ENCODE measurements around the gene PNPLA6.
A peak's percentile ranks its signal among the peaks of the same experiment; 100 is the strongest.
"Not testable (repeated sequence)": the region's sequence is repeated elsewhere in the genome, so short reads cannot be mapped to it uniquely, and the experiment has no call there.

The PNPLA6 gene

GRCh38 chr19:7534531-7535046 lies 928 bp upstream of the PNPLA6 start:
- DNase-seq = peak; percentile 27

- DNase-seq = no peak
These were observed 630 bp downstream of the PNPLA6 start for GRCh38 chr19:7535998-7536695.

DNA sequence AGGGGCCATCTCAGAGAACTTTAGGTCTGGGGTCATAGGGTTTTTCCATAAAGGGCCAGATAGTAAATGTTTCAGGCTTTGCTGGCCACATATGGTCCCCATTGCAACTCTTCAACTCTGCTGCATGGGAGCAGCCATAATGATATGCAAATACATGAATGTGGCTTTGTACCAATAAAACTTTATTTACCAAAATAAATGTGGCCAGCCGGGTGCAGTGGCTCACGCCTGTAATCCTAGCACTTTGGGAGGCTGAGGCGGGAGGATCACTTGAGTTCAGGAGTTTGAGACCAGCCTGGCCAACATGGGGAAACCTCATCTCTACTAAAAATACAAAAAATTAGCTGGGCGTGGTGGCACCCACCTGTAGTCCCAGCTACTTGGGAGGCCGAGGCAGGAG lies 3.5 kb downstream of the PNPLA6 start:
- not testable (repeated sequence) for DNase-seq

DNA sequence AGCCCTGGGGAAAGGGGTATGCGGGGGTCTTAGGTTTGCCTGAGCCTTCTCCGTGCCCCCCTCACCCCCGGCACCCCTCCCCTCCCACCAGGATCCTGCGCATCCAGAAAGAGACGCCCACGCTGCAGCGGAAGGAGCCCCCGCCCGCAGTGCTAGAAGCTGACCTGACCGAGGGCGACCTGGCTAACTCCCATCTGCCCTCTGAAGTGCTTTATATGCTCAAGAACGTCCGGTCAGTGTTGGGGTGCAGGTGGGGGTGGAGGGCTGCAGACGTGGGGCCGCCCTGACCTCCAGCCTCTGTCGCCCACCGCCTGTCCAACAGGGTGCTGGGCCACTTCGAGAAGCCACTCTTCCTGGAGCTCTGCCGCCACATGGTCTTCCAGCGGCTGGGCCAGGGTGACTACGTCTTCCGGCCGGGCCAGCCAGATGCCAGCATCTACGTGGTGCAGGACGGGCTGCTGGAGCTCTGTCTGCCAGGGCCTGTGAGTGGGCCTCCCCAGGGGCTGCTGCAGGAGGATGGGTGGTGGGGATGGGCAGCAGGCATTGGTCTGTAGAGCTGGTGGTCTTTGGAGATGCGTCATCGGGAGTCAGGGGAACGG lies 4.4 kb downstream of the PNPLA6 start:
- DNase-seq = no peak

GRCh38 chr19:7540761-7541474 lies 5.4 kb downstream of the PNPLA6 start:
- no peak for DNase-seq

- DNase-seq = no peak
These were observed 5.9 kb downstream of the PNPLA6 start for GRCh38 chr19:7541475-7541824.

- DNase-seq = no peak
These were observed 6.4 kb downstream of the PNPLA6 start for GRCh38 chr19:7541828-7542443.

DNA sequence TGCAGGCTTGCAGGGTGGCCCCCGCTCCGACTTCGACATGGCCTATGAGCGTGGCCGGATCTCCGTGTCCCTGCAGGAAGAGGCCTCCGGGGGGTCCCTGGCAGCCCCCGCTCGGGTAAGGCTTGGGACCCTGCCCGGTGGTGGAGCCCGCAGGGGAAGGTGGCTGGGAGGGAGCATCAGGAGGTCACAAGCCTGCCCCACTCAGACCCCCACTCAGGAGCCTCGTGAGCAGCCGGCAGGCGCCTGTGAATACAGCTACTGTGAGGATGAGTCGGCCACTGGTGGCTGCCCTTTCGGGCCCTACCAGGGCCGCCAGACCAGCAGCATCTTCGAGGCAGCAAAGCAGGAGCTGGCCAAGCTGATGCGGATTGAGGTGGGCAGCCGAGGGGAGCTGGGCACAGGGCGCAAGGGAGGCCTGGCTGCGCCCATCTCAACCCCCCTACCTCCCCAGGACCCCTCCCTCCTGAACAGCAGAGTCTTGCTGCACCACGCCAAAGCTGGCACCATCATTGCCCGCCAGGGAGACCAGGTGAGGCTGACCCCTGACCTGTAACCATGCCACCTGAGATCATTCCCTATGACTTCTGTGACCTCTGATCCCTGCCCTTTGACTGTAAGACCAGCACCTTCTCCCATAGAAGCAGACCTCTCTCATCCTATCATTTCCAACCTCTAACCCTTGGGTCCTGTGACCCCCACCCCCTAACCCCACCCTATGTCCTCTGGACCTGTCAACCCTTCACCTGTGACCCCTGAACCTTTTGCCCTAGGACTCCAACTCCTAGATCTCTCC lies 7.2 kb downstream of the PNPLA6 start:
- no peak for DNase-seq

- DNase-seq = no peak
These were observed 9.1 kb downstream of the PNPLA6 start for GRCh38 chr19:7544626-7545025.

- no peak for DNase-seq
These were observed 9.8 kb downstream of the PNPLA6 start for GRCh38 chr19:7545300-7545699.

- DNase-seq = no peak
These were observed 10.4 kb downstream of the PNPLA6 start for GRCh38 chr19:7545904-7546303.

DNA sequence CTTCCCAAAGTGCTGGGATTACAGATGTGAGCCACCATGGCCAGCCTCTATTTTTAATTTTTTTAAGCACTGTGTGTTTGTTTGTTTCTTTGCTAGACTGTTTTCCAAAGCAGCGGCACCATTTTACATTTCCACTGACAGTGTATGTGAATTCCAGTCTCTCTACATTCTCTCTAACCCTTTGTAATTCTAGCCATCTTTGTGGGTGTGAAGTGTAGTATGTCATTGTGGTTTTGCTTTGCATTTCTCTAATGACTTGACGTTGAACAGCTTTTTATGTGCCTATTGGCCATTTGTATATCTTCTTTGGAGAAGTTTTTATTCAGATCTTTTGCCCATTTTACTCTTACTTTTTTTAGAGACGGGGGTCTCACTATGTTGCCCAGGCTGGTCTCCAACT lies 11.6 kb downstream of the PNPLA6 start:
- DNase-seq = no peak

GRCh38 chr19:7549429-7550148 lies 14.1 kb downstream of the PNPLA6 start:
- DNase-seq = no peak

DNA sequence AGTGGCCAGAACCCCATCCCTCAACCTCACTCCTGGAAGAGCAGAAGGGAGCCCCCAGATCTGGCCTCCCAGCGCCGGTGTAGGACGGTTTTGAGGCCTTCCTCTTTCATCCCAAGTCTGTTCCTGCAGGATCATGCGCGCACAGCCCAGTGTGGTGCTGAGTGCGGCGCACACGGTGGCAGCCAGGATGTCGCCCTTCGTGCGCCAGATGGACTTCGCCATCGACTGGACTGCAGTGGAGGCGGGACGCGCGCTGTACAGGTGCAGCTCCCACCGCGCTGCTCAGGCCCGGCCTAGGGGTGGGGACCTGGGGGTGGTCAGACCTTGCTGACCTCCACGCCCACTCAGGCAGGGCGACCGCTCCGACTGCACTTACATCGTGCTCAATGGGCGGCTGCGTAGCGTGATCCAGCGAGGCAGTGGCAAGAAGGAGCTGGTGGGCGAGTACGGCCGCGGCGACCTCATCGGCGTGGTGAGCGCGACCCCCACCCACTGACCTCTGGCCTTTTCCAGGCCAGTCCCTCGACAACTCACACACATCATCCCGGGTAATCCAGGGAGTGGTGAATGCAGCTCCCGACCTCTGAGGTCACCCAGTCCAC lies 14.8 kb downstream of the PNPLA6 start:
- DNase-seq = no peak

DNA sequence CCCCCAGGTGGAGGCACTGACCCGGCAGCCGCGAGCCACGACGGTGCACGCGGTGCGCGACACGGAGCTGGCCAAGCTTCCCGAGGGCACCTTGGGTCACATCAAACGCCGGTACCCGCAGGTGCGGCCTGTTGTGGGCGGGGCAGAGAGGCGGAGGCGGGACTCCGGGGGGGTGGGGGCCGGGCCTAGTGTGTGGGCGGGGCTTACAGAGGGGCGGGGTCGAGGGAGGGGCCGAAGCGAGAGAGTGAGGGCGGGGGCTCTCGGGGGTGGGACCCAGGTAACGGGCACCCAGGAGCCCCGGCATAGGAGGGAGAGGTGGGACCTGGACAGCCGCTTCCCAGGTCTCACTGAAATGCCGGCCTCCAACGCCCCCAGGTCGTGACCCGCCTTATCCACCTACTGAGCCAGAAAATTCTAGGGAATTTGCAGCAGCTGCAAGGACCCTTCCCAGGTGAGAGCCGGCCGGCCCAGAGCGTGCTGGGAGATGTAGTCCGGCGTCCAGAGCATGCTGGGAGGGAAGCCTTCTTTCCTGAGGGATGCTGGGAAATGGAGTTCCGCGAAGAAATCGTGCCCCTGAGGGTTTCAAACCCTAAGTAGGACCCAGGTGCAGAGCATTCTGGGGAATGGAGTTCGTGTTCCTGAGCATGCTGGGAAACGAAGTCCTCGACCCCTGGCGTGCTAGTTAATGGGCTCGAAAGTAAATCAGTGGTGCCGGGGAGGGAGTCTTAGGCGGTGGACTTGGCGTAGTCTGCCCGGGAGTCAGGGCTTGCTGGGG lies 15.7 kb downstream of the PNPLA6 start:
- DNase-seq = no peak

DNA sequence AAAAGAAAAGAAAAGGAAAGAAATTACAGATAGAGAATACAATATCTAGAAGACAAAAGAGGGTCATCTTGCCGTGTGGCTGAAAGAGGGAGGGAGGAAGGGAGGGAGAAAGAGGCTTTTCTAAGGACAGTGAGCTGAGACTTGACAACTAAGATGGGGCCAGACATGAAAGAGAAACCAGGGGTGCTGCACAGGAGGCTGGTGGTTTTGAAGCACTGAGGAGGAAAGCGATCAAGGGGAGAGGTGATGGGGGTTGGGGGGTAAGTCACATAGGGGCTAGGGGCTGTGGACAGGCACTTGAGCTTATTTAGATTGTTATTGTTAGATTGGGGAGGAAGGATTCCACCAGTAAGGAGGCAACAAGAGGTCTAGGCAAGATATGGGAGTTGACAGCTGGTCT lies 17.3 kb downstream of the PNPLA6 start:
- no peak for DNase-seq

DNA sequence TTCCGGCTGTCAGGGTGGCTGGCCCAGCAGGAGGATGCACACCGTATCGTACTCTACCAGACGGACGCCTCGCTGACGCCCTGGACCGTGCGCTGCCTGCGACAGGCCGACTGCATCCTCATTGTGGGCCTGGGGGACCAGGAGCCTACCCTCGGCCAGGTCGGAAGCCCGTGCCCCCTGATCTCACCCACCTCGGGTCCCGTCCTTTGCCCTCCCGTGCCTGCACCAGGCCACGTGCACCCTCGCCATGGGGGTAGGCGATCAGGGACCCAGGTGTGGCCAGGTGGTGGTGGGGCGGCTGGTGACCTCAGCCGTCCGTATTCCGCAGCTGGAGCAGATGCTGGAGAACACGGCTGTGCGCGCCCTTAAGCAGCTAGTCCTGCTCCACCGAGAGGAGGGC lies 19.0 kb downstream of the PNPLA6 start:
- DNase-seq = no peak

DNA sequence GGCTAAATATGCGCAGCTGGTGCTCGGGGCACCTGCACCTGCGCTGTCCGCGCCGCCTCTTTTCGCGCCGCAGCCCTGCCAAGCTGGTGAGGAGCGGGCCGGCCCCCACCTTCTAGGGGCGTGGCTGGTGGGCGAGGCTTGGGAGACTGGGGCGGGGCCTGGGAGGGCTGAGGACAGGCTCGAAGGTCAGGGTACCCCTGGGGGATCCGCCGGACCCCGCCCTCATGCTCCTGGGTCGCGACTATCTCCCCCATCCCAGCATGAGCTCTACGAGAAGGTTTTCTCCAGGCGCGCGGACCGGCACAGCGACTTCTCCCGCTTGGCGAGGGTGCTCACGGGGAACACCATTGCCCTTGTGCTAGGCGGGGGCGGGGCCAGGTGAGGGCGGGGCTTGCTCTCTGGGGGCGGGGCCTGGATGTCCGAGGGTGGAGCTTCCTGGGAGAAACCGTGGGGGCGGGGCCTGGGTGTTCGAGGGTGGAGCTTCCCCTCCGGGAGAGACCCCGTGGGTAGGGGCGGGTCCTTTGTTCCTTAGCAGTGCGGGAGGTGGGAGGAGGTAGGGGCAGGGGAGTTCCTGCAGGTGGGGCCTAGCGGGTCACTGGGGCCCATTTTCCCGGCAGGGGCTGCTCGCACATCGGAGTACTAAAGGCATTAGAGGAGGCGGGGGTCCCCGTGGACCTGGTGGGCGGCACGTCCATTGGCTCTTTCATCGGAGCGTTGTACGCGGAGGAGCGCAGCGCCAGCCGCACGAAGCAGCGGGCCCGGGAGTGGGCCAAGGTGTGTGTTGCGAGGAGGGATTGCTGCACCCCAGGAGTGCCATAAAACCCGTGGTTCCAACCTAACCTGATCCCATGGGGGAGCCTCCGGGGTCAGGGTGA lies 19.7 kb downstream of the PNPLA6 start:
- no peak for DNase-seq

DNA sequence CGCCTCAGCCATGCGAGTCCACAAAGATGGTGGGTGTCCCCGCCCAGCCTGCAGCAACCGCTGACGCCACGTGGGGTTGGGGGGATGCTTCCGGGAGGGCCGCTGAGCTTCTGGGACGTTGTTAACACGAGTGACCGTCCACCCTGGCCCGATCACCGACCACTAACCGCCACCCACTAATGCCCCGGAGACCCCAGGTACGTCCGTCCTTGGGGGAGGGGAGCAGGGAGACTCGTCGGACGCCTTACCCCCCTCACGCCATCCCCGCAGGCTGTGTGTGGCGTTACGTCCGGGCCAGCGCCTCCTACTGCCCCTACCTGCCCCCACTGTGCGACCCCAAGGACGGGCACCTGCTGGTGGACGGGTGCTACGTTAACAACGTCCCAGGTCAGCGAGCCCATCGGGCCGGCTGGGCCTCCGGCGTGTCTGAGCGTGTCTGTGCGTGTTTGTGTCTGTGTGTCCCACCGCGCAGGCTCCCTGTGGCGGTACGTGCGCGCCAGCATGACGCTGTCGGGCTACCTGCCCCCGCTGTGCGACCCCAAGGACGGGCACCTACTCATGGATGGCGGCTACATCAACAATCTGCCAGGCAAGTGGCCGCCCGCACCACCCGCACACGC lies 21.3 kb downstream of the PNPLA6 start:
- no peak for DNase-seq
